Skeletal muscle tissue (tissue), 4 donors: ENCODE data around the gene REPIN1. TPM values are rescaled to one million over a fixed set of nuclear protein-coding genes. Genes with fewer than 3 reads are reported as not detected.

Experiments used
- H3K27ac ChIP-seq: one replicate; pipeline ENCODE4 v1.7.0; 2013; ENCODE audit warnings: mild to moderate bottlenecking, low read depth, low read length, inconsistent platforms
- H3K27me3 ChIP-seq, 3 donors: one replicate each; pipeline ENCODE4 v1.7.0; 2013; ENCODE audit warnings: low read length in 3 of 3; ENCODE audit not compliant: control insufficient read depth in 3 of 3, insufficient read depth in 3 of 3
- H3K36me3 ChIP-seq, 3 donors: one replicate each; pipeline ENCODE4 v1.7.0; 2013; ENCODE audit warnings: low read length in 3 of 3; ENCODE audit not compliant: control insufficient read depth in 3 of 3, insufficient read depth in 3 of 3
- H3K4me1 ChIP-seq, 3 donors: one replicate each; pipeline ENCODE4 v1.7.0; 2013; ENCODE audit warnings: low read length in 3 of 3, mild to moderate bottlenecking in 3 of 3; ENCODE audit not compliant: control insufficient read depth in 3 of 3, insufficient read depth in 3 of 3
- H3K4me3 ChIP-seq, 3 donors: one replicate each; pipeline ENCODE4 v1.7.0; 2013; ENCODE audit warnings: low read length in 3 of 3
- H3K9ac ChIP-seq, 3 donors: one replicate each; pipeline ENCODE4 v1.7.0; 2013; ENCODE audit warnings: low read length in 3 of 3, mild to moderate bottlenecking in 3 of 3, moderate library complexity in 2 of 3, low read depth in 1 of 3
- H3K9me3 ChIP-seq, 3 donors: one replicate each; pipeline ENCODE4 v1.7.0; 2013; ENCODE audit warnings: low read length in 3 of 3; ENCODE audit not compliant: control insufficient read depth in 3 of 3
- total RNA-seq: library from RNA; depleted of rRNA; stranded (reverse); fragments of >200 nt; gene quantifications from one replicate; pipeline ENCODE4 v1.2.3, GENCODE V29; 2014
- donor health status: Osteomylitis.

REPIN1 gene
- total RNA-seq, 1 donor from 2014 or later, result 31.3 TPM

DNA sequence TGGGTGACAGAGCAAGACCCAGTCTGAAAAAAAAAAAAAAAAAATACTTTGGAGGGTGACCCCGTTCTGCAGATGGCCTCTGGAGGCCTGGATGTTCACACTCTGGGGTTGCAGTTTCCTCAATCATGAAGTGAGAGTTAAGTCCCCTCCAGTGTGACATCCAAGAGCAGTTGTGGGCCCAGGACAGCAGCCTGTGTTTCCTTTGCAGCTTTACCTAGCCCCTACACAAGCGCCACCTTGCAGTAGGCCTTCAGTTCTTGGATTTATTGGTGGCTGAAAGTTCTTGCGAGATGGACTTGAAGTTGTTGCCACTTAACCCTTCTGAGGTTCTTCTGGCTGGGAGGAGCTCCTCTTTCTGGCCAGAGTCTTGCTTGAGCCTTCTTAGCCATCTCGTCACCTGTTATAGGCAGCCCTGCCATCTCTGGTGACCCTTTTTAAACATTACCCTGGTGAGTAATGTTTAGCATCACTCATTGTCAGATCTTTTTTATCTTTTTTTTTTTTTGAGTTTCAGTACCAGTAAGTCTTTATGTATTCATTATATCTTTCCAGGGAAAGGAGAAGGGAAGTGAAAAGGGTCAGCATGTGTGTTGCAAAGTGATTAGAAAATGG lies 41.9 kb upstream of the REPIN1 start:
- Histone ChIP-seq H3K36me3 (peaks cover 0 to 2% (median 0%) of the 10 kb centered on the region in 3 donors), H3K27ac (no peak overlapping the region)

DNA sequence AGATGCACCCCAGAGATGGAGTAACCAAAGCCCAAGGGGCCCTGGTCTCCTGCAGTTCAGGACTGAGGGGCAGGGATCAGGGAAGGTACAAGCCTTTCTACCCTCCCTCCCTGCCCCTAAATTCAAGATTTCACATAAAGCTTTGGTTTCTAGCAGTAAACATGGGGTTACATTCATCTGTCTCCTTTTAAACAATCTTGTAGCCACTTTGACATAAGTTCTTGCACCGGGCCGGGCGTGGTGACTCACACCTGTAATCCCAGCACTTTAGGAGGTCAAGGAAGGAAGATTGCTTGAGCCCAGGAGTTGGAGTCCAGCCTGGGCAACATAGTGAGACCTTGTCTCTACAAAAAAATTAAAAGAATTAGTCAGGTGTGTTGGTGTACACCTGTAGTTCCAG lies 41.3 kb upstream of the REPIN1 start:
- peaks cover 5 to 9% (median 9%) of the 10 kb centered on the region in 3 donors for H3K27me3 ChIP-seq
- H3K36me3 ChIP-seq, result peaks cover 0 to 2% (median 0%) of the 10 kb centered on the region in 3 donors
- peaks cover 4 to 13% (median 8%) of the 10 kb centered on the region in 3 donors for H3K4me1 ChIP-seq
- H3K9me3 ChIP-seq, result no peaks in the 10 kb centered on the region
- H3K4me3 ChIP-seq, result no peak overlapping the region
- no peak overlapping the region for H3K27ac ChIP-seq
- no peak overlapping the region for H3K9ac ChIP-seq

More for the DNA sequence above, 41.9 kb upstream of the REPIN1 start:
- H3K9me3 ChIP-seq, result no peaks in the 10 kb centered on the region
- H3K27me3 ChIP-seq, result peaks cover 5 to 9% (median 9%) of the 10 kb centered on the region in 3 donors
- H3K9ac ChIP-seq, result no peak overlapping the region
- peaks cover 4 to 13% (median 8%) of the 10 kb centered on the region in 3 donors for H3K4me1 ChIP-seq
- no peak overlapping the region for H3K4me3 ChIP-seq

DNA sequence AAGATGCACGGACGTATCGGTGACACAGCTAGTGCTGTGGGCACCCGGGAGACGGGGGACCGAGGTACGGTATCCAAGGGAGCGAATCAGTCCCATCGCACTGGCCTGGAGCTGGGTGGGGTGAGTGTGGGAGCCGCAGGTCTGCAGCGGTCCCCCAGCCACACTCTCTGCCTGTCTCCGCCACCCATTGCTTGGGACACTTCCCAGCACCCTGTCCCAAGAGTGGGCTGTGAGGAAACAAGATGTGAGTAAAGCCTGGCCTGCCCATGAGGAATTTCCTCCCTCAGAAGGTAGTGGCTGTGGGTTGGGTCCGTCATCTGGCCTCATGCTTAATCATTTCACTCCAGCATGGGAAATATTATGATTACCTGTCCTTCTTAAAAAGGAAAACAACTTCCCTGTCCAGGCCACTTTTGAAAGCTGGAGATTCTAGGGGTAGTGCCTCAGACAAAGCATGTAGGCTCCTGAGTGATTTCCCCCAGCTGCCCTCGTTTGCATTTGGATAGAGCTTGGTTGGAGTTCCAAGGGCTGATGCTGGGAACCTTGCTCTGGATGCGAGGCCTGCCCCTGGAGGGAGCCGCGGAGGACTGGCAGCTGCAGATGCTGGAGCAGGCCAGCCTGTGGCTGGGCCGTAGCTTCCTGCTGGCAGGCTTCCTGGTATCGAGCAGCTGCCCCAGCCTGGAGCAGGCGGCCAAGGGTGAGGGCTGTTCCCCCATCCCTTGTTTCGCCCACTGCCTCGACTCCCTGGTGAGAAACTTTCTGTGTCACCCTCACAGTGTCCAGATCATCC lies 39.1 kb upstream of the REPIN1 start:
- Histone ChIP-seq H3K27ac (no peak overlapping the region), H3K4me3 (no peak overlapping the region), H3K9me3 (no peaks in the 10 kb centered on the region), H3K36me3 (peaks cover 0 to 2% (median 0%) of the 10 kb centered on the region in 3 donors), H3K27me3 (peaks cover 0 to 3% (median 2%) of the 10 kb centered on the region in 3 donors), H3K9ac (no peak overlapping the region), H3K4me1 (peaks cover 0 to 3% (median 0%) of the 10 kb centered on the region in 3 donors)

DNA sequence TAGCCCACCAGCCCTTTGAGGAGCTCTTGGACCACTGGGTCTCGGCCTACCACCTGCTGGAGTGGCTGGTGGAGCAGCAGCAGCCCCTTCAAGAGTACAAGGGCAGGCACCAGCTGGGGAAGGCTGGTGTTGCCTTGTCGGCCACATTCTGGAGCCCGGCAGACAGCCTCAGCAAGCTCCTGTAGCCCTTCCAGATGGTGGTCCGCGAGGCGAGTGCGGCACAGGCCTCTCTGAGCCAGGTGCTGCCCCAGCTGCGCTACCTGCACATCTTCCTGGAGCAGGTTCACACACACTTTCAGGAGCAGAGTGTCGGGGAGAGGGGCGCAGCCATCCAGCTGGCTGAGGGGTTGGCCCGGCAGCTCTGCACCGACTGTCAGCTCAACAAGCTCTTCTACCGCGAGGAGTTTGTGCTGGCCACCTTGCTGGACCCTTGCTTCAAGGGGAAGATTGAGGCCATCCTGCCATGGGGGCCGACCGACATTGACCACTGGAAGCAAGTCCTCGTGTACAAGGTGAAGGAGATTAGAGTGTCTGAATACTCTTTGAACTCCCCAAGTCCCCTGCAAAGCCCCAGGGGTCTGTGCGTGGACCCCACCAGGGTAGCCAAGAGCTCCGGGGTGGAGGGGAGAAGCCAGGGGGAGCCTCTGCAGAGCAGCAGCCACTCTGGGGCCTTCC lies 38.3 kb upstream of the REPIN1 start:
- no peaks in the 10 kb centered on the region for H3K27me3 ChIP-seq
- peaks cover 0 to 2% (median 0%) of the 10 kb centered on the region in 3 donors for H3K36me3 ChIP-seq
- H3K27ac ChIP-seq, result no peak overlapping the region
- no peaks in the 10 kb centered on the region for H3K9me3 ChIP-seq
- no peak overlapping the region for H3K9ac ChIP-seq
- no peak overlapping the region for H3K4me3 ChIP-seq
- H3K4me1 ChIP-seq, result peaks cover 0 to 3% (median 0%) of the 10 kb centered on the region in 3 donors

DNA sequence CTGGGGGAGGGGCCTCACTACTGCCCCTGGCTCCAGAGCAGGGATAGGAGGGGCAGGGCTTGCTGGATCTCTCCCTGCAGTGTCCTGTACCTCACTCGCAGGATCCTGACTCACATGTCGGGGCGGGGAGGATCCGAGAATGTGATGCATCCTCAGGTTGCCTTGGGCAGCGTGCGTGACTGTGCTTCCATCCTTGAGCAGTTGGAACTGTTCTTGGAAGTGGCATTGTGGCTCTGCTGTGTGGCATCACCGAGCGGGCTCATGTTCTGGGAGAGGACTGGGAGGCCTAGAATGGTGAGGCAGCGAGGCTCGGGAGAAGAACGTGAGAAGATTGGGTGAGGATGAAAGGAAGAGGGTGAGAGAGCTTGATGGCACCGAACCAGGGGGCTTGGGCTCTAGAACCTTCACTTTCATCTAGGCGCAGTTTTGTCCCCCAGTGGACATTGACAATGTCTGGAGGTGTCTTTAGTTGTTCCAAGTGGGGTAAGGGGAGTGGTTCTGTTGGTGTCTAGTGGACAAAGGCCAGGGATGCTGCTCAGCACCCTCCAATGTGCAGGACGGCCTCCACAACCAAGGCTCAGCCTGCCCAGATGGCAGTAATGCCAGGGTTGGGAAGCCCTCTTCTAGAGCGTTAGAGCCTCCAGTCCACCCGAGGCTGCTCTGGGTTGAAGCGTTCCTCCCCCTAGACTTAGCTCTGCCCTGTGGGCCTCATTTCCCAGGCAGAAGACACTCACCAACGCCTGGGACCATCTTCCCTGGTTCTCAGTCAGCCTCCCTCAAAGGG lies 35.6 kb upstream of the REPIN1 start:
- H3K4me3 ChIP-seq, result no peak overlapping the region
- no peaks in the 10 kb centered on the region for H3K27me3 ChIP-seq
- H3K36me3 ChIP-seq, result peaks cover 0 to 2% (median 0%) of the 10 kb centered on the region in 3 donors
- H3K27ac ChIP-seq, result no peak overlapping the region
- peaks cover 0 to 9% (median 4%) of the 10 kb centered on the region in 3 donors for H3K4me1 ChIP-seq
- H3K9me3 ChIP-seq, result no peaks in the 10 kb centered on the region
- no peak overlapping the region for H3K9ac ChIP-seq

DNA sequence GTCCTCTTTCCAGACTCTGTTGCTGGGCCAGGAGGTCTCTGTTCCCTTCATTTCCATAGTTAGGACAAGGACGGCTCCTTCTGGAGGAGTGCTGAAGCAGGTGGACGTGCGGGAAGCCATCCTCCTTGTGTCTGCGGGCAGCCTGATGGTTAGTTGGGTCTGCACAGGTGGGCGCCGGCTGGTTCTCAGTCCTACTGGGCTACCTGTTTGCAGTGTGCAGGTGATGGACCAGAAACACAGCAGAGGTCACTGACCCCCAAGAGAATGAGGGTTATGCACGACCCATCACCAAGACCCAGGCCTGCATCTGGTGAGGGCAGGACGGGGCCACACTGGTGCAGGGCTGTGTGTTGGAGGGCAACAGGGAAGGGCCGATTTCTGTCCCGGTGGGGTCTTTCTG lies 35.0 kb upstream of the REPIN1 start:
- H3K9ac ChIP-seq, result no peak overlapping the region
- no peaks in the 10 kb centered on the region for H3K9me3 ChIP-seq
- H3K27ac ChIP-seq, result no peak overlapping the region
- peaks cover 0 to 2% (median 0%) of the 10 kb centered on the region in 3 donors for H3K36me3 ChIP-seq
- peaks cover 0 to 9% (median 4%) of the 10 kb centered on the region in 3 donors for H3K4me1 ChIP-seq
- no peak overlapping the region for H3K4me3 ChIP-seq
- peaks cover 0 to 5% (median under 1%) of the 10 kb centered on the region in 3 donors for H3K27me3 ChIP-seq

DNA sequence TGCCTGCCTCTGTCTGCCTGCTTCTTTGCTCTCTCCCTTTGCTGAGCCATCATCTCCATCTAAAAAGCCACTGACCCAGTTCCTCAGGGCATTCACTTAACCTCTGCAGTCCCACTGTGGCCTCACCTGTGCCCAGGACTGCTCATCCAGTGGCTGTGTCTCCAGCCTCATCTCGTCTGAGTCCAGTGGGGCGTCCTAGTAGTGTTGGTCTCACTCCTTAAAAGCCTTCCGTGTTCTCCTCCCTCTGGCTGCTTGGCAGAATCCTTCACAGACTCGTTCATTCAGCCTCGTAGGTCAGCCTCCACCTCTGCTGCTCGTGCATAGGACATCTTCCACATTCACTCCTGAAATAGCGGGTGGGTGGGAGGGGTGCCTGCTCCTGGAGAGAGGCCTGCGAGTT lies 34.5 kb upstream of the REPIN1 start:
- Histone ChIP-seq H3K4me1 (peaks cover 0 to 9% (median 4%) of the 10 kb centered on the region in 3 donors), H3K9ac (no peak overlapping the region), H3K4me3 (no peak overlapping the region), H3K27ac (no peak overlapping the region), H3K27me3 (peaks cover 3 to 9% (median 4%) of the 10 kb centered on the region in 3 donors), H3K9me3 (no peaks in the 10 kb centered on the region), H3K36me3 (peaks cover 0 to under 1% (median 0%) of the 10 kb centered on the region in 3 donors)

DNA sequence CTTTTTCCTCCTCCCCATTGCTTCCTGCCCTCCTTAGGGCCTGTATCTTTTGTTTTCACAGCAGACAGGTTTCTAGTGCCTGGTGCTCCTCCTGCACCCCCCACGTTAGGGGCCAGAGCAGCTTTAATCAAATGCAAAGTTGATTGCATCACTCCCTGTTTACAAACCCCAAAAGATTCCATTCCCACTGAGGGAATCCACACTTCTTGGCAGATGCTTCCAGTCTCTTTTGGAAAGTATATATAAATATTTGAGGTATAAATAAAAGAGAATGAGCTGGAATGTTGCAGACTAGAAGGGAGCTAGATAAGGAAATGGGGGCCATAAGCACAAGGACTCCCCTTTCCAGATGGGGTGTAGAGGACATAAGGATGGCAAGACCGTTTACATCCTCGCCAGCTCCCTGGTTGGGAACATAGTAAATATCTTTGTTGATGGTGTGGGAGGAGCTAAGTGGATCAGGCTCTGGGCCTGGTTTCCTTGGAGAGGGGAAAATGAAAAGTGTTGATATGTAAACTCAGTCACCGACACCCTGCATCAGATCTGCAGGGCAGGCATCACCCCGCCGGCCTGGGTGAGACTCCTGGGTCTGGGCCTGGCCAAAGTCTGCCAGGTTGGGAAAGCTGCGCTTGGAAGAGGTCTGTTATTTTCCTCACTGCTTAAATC lies 33.4 kb upstream of the REPIN1 start:
- Histone ChIP-seq H3K27me3 (peaks cover 12 to 21% (median 12%) of the 10 kb centered on the region in 3 donors), H3K9me3 (no peaks in the 10 kb centered on the region), H3K9ac (no peak overlapping the region), H3K27ac (no peak overlapping the region), H3K4me3 (no peak overlapping the region), H3K36me3 (no peaks in the 10 kb centered on the region), H3K4me1 (peaks cover 6 to 14% (median 12%) of the 10 kb centered on the region in 3 donors)

DNA sequence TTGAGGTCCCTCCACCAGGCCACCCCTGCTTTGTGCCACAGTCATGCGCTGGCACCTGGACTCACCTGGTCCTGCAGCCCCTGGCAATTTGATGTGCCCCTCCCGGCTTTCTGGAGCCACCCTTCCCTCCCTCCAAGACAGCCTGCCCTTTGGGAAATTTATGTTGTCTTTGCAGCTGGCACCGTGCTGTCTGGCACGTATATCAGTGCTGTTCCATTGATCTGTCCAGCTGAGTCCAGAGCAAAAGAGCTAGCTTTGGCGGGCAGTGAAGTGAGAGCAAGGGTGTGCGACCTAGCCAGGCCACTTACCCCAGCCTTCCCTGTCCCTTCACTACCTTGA lies 32.9 kb upstream of the REPIN1 start:
- H3K9ac ChIP-seq, result no peak overlapping the region
- no peak overlapping the region for H3K4me3 ChIP-seq
- peaks cover 9 to 16% (median 14%) of the 10 kb centered on the region in 3 donors for H3K4me1 ChIP-seq
- H3K36me3 ChIP-seq, result no peaks in the 10 kb centered on the region
- no peaks in the 10 kb centered on the region for H3K9me3 ChIP-seq
- peaks cover 16 to 24% (median 17%) of the 10 kb centered on the region in 3 donors for H3K27me3 ChIP-seq
- H3K27ac ChIP-seq, result no peak overlapping the region
